Measurements from ENCODE around the gene SPARCL1. TPM values are rescaled to one million over a fixed set of nuclear protein-coding genes. Genes with fewer than 3 reads are reported as not detected.

The SPARCL1 gene
- total and polyA plus RNA-seq, 10 of the 15 experiments (the other 5 are each of a cell fraction or from before 2014, with no cell fraction given) = 0.10 to 1.1 TPM; not detected in 8

DNA sequence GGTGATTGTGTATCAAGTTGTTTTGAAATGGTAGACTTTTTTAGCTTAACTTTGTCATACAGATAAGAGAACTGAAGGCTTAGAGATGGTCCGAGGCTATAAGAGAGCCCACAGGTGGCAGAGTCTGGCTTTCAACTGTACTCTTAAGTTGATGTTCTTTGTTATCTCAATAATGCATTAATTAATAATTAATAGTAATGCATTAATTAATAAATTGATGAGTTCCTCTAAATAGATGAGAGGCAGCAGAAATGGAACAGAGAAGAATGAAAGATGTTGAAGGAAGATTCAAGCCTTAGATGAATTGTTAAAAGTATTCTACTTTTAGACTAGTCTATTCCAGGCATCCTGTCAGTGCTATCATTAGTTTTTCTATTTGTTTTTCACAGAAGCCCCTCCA, 84.4 kb downstream of the SPARCL1 start:
- ATAC-seq (no peak), DNase-seq (ENCODE audit: low read depth, low spot score) (no peak), FAIRE-seq (no peak)
- 95% methylated on average over 1 of the region's 1 CpG for WGBS (ENCODE audit: insufficient coverage, insufficient replicate concordance, low lambda C conversion rate, missing lambda C conversion rate)
- Histone ChIP-seq H4K20me1 (ENCODE audit: control insufficient read depth, insufficient read depth) (no peaks in the 10 kb centered on the region), H3K27me3 (replicated peaks in 1 of 2; ENCODE audit: control insufficient read depth in 2 of 2, insufficient read depth in 2 of 2, low read length in 1 of 2) (no peaks in the 10 kb centered on the region), H3K36me3 (ENCODE audit: control insufficient read depth in 2 of 2, insufficient read depth in 2 of 2, low read length in 1 of 2) (peaks cover 0 to 4% of the 10 kb centered on the region in 2 experiments; a peak in 1 of 4 replicates), H3K79me2 (ENCODE audit: control insufficient read depth, insufficient read depth, low read length) (no peaks in the 10 kb centered on the region), H3K4me3 (no peak overlapping the region), H3K9me3 (replicated peaks; ENCODE audit: control insufficient read depth, insufficient read depth, low read length) (no peaks in the 10 kb centered on the region), H3K4me2 (ENCODE audit: control insufficient read depth, insufficient read depth) (no peak overlapping the region), H3K27ac (ENCODE audit: control insufficient read depth, insufficient read depth) (no peak overlapping the region), H3K9ac (ENCODE audit: control insufficient read depth, insufficient read depth, low read length) (no peak overlapping the region), H2AFZ (ENCODE audit: control insufficient read depth, low read depth, low read length) (no peak overlapping the region), H3K4me1 (ENCODE audit: control insufficient read depth, insufficient read depth, low read length) (no peaks in the 10 kb centered on the region)
- RAD21 ChIA-PET (ENCODE audit: unreplicated experiment) = no interaction called here
- POLR2A ChIA-PET = no interaction called here
- CTCF ChIA-PET = no interaction called here
- no peak for TF ChIP-seq IKZF1 (conservative IDR thresholded peaks at IDR 0.05)
- TF ChIP-seq FOS (IDR thresholded peaks at IDR 0.05; ENCODE audit: borderline replicate concordance, extremely low read depth, insufficient read length) = no peak
- no peak for TF ChIP-seq POLR2AphosphoS2 (IDR thresholded peaks at IDR 0.05; ENCODE audit: low read depth, low read length)
- no peak for TF ChIP-seq STAT3 (IDR thresholded peaks at IDR 0.05; ENCODE audit: low read depth, low read length)
- no peak for TF ChIP-seq TCF3 (IDR thresholded peaks at IDR 0.05; ENCODE audit: borderline replicate concordance, insufficient read depth, low read depth, low read length)
- TF ChIP-seq BHLHE40 (IDR thresholded peaks at IDR 0.05; ENCODE audit: borderline replicate concordance in 1 of 2, low read depth in 2 of 2, low read length in 1 of 2) = no peak
- no peak for TF ChIP-seq TBL1XR1 (IDR thresholded peaks at IDR 0.05; ENCODE audit: low read depth, low read length)
- TF ChIP-seq BRCA1 (IDR thresholded peaks at IDR 0.05; ENCODE audit: low read depth, low read length) = no peak
- TF ChIP-seq DPF2 (IDR thresholded peaks at IDR 0.05) = no peak
- TF ChIP-seq ZNF274 (IDR thresholded peaks at IDR 0.05; ENCODE audit: insufficient read depth, insufficient read length) = no peak
- no peak for TF ChIP-seq SREBF1 (IDR thresholded peaks at IDR 0.05; ENCODE audit: low read length)
- TF ChIP-seq SKIL (IDR thresholded peaks at IDR 0.05; ENCODE audit: low read depth, poor library complexity, severe bottlenecking) = no peak
- TF ChIP-seq, protein P1, sequence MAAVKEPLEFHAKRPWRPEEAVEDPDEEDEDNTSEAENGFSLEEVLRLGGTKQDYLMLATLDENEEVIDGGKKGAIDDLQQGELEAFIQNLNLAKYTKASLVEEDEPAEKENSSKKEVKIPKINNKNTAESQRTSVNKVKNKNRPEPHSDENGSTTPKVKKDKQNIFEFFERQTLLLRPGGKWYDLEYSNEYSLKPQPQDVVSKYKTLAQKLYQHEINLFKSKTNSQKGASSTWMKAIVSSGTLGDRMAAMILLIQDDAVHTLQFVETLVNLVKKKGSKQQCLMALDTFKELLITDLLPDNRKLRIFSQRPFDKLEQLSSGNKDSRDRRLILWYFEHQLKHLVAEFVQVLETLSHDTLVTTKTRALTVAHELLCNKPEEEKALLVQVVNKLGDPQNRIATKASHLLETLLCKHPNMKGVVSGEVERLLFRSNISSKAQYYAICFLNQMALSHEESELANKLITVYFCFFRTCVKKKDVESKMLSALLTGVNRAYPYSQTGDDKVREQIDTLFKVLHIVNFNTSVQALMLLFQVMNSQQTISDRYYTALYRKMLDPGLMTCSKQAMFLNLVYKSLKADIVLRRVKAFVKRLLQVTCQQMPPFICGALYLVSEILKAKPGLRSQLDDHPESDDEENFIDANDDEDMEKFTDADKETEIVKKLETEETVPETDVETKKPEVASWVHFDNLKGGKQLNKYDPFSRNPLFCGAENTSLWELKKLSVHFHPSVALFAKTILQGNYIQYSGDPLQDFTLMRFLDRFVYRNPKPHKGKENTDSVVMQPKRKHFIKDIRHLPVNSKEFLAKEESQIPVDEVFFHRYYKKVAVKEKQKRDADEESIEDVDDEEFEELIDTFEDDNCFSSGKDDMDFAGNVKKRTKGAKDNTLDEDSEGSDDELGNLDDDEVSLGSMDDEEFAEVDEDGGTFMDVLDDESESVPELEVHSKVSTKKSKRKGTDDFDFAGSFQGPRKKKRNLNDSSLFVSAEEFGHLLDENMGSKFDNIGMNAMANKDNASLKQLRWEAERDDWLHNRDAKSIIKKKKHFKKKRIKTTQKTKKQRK (IDR thresholded peaks at IDR 0.05; ENCODE audit: low read depth, low read length) = no peak
- TF ChIP-seq USF2 (IDR thresholded peaks at IDR 0.05; ENCODE audit: borderline replicate concordance, low read depth, low read length) = no peak
- no peak for TF ChIP-seq STAT1 (conservative IDR thresholded peaks at IDR 0.05)
- TF ChIP-seq CTCF (IDR thresholded peaks at IDR 0.05 in 2 of 3, conservative IDR thresholded peaks at IDR 0.05 in 1 of 3; ENCODE audit: control insufficient read depth in 2 of 3, extremely low read depth in 1 of 3, insufficient read depth in 1 of 3, low read depth in 3 of 3, low read length in 3 of 3) = no peak
- no TSS peak for BruUV-seq (replicated peaks)
- in situ Hi-C loops (cut with MboI) = no loop called here
- intact Hi-C loops (cut with micrococcal nuclease; ENCODE audit: unreplicated experiment) = no loop called here
- SMC1A ChIA-PET (ENCODE audit: uncharacterized antibody, unreplicated experiment) = interaction anchor here (1.1 kb wide), 1 partner anchor 9 kb away, joined by 3 read pairs; no protein-coding TSS in a partner anchor

Measured in GM12878 (cell line).